Parathyroid adenoma (tissue), 2 donors: Measurements from ENCODE around the gene SOWAHA.

ENCODE experiments used
- H2AFZ ChIP-seq: fragments of 300-600 bp; sonication (generic); one replicate; pipeline ENCODE4 v1.7.0; 2017; ENCODE audit warnings: antibody characterized with exemption, mild to moderate bottlenecking
- H3K27ac ChIP-seq: fragments of 300-600 bp; sonication (generic); one replicate; pipeline ENCODE4 v1.7.0; 2017
- H3K27me3 ChIP-seq: fragments of 300-600 bp; sonication (generic); one replicate; pipeline ENCODE4 v1.7.0; 2017; ENCODE audit warnings: low read length; ENCODE audit not compliant: control insufficient read depth, insufficient read depth
- H3K36me3 ChIP-seq: fragments of 300-600 bp; sonication (generic); one replicate; pipeline ENCODE4 v1.7.0; 2017; ENCODE audit warnings: low read length; ENCODE audit not compliant: control insufficient read depth, insufficient read depth
- H3K4me1 ChIP-seq: fragments of 300-600 bp; sonication (generic); one replicate; pipeline ENCODE4 v1.7.0; 2017; ENCODE audit warnings: control low read depth
- H3K4me2 ChIP-seq: fragments of 300-600 bp; sonication (generic); one replicate; pipeline ENCODE4 v1.7.0; 2017; ENCODE audit warnings: low read length
- H3K4me3 ChIP-seq: fragments of 300-600 bp; sonication (generic); one replicate; pipeline ENCODE4 v1.7.0; 2017; ENCODE audit warnings: low read depth, low read length
- H3K79me2 ChIP-seq: fragments of 300-600 bp; sonication (generic); one replicate; pipeline ENCODE4 v1.7.0; 2017; ENCODE audit warnings: control low read depth
- H3K9ac ChIP-seq: fragments of 300-600 bp; sonication (generic); one replicate; pipeline ENCODE4 v1.7.0; 2017; ENCODE audit warnings: mild to moderate bottlenecking
- H3K9me3 ChIP-seq: fragments of 300-600 bp; sonication (generic); one replicate; pipeline ENCODE4 v1.7.0; 2017; ENCODE audit warnings: low read length; ENCODE audit not compliant: control insufficient read depth
- CTCF ChIP-seq: fragments of 300-600 bp; sonication (generic); IDR thresholded peaks from one replicate; pipeline ENCODE4 v1.7.0; 2017; ENCODE audit warnings: antibody characterized with exemption, mild to moderate bottlenecking
- donor health status: primary hyperparathyroidism.

Gene SOWAHA

GRCh38 chr5:132828846-132829494, 15.9 kb downstream of the SOWAHA start:
- Histone ChIP-seq H3K9me3 (no peaks in the 10 kb centered on the region), H3K79me2 (no peaks in the 10 kb centered on the region), H3K4me2 (peak overlapping the region; percentile 92), H3K27me3 (no peaks in the 10 kb centered on the region), H3K27ac (no peak overlapping the region), H2AFZ (peak overlapping the region; percentile 97), H3K4me3 (peak overlapping the region; percentile 63), H3K4me1 (peaks cover 7% of the 10 kb centered on the region), H3K9ac (no peak overlapping the region), H3K36me3 (no peaks in the 10 kb centered on the region)
- TF ChIP-seq CTCF: no peak

GRCh38 chr5:132829742-132830435, 16.8 kb downstream of the SOWAHA start:
- no peaks in the 10 kb centered on the region for H3K27me3 ChIP-seq
- peak overlapping the region; percentile 80 for H3K27ac ChIP-seq
- H3K79me2 ChIP-seq: no peaks in the 10 kb centered on the region
- TF ChIP-seq CTCF: peak; percentile 92
- peak overlapping the region; percentile 63 for H3K4me3 ChIP-seq
- H3K9ac ChIP-seq: peak overlapping the region; percentile 91
- peaks cover 7% of the 10 kb centered on the region for H3K4me1 ChIP-seq
- H3K36me3 ChIP-seq: no peaks in the 10 kb centered on the region
- H3K4me2 ChIP-seq: peak overlapping the region; percentile 92
- no peaks in the 10 kb centered on the region for H3K9me3 ChIP-seq
- H2AFZ ChIP-seq: peak overlapping the region; percentile 97

DNA sequence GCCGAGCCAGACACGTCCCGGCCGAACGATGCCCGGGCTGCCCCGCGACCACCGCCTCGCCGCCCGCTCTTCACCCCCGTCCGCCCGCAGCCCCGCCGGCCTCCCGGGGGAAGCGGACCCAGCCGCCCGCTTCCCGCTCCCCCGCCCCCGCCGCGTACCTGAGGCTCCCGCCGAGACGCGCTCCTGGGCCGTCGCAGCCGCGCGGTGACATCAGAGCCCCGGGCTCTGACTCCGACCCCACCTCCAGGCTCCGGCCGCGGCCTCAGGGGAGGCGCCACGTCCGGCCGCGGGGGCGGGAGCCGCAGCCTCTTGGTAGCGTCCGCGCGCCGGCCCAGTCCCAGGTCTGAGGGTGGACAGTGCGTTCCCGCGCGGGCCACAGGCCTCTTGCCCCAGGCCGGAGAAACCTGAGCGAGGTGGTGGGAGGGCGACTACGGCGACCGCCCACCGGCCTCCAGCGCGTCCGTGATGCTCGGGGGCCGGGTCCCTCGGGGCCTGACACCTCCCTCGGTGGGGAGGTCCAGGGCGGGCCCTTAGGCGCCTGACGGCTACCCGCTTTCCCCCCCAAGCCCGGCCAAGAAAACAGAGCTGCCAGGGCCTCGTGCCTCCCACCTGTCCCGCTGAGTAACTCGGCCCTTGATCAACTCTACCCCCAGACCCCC, 17.5 kb downstream of the SOWAHA start, which contains the start of gene SHROOM1:
SHROOM1 (minus strand) TSS at position 212 of the 659 bp plus-strand sequence. CDS start 4,507 bp downstream, outside the sequence.
- H3K9me3 ChIP-seq: no peaks in the 10 kb centered on the region
- no peak for TF ChIP-seq CTCF
- no peaks in the 10 kb centered on the region for H3K27me3 ChIP-seq

GRCh38 chr5:132831095-132831860, 18.2 kb downstream of the SOWAHA start:
- H3K27ac ChIP-seq: peak overlapping the region; percentile 80
- H3K9ac ChIP-seq: peak overlapping the region; percentile 91
- H3K4me3 ChIP-seq: peak overlapping the region; percentile 63
- TF ChIP-seq CTCF: no peak
- H2AFZ ChIP-seq: peak overlapping the region; percentile 97
- H3K4me1 ChIP-seq: peaks cover 7% of the 10 kb centered on the region
- H3K36me3 ChIP-seq: no peaks in the 10 kb centered on the region
- H3K79me2 ChIP-seq: no peaks in the 10 kb centered on the region
- no peaks in the 10 kb centered on the region for H3K27me3 ChIP-seq
- H3K4me2 ChIP-seq: peak overlapping the region; percentile 92
- no peaks in the 10 kb centered on the region for H3K9me3 ChIP-seq

More for the DNA sequence above, 17.5 kb downstream of the SOWAHA start, which contains the start of gene SHROOM1:
- Histone ChIP-seq H3K36me3 (no peaks in the 10 kb centered on the region), H3K9ac (peak within 1 kb of the TSS; percentile 91), H3K4me2 (peak within 1 kb of the TSS; percentile 92), H3K27ac (peak within 1 kb of the TSS; percentile 80), H3K4me3 (peak within 1 kb of the TSS; percentile 63), H3K4me1 (peaks cover 7% of the 10 kb centered on the region), H3K79me2 (no peaks in the 10 kb centered on the region), H2AFZ (peak within 1 kb of the TSS; percentile 97)
